Fibroblast of skin of left quadriceps (primary cell): Measurements from ENCODE around the gene SUPT3H.
A peak's percentile ranks its signal among the peaks of the same experiment; 100 is the strongest.

Source experiments
- DNase-seq, 2 experiments: peaks; one replicate each; pipeline ENCODE4 v3.0.0-alpha.2; 2013; ENCODE audit warnings: low read depth in 2 of 2

SUPT3H gene

GRCh38 chr6:44956396-44956795 is 421.3 kb downstream of the SUPT3H start:
- DNase-seq: peak; percentile 45 to 53

GRCh38 chr6:44955145-44955544 is 422.6 kb downstream of the SUPT3H start:
- DNase-seq: no peak

GRCh38 chr6:44954281-44954680 is 423.5 kb downstream of the SUPT3H start:
- no peak for DNase-seq

- DNase-seq: no peak
Observed at GRCh38 chr6:44951253-44951747, 426.4 kb downstream of the SUPT3H start.

- DNase-seq: no peak
Observed at GRCh38 chr6:44949596-44950201, 428.0 kb downstream of the SUPT3H start.

GRCh38 chr6:44943541-44943940 is 434.2 kb downstream of the SUPT3H start:
- no peak for DNase-seq

- DNase-seq: no peak
Observed at GRCh38 chr6:44942798-44943197, 434.9 kb downstream of the SUPT3H start.

- DNase-seq: no peak
Observed at GRCh38 chr6:44942201-44942600, 435.5 kb downstream of the SUPT3H start.

- no peak for DNase-seq
Observed at GRCh38 chr6:44940367-44940766, 437.4 kb downstream of the SUPT3H start.

- no peak for DNase-seq
Observed at GRCh38 chr6:44935693-44936300, 441.9 kb downstream of the SUPT3H start.

GRCh38 chr6:44933108-44933507 is 444.6 kb downstream of the SUPT3H start:
- no peak for DNase-seq

- no peak for DNase-seq
Observed at GRCh38 chr6:44932651-44933091, 445.1 kb downstream of the SUPT3H start.

GRCh38 chr6:44931385-44931784 is 446.3 kb downstream of the SUPT3H start:
- DNase-seq: no peak

GRCh38 chr6:44926556-44926955 is 451.2 kb downstream of the SUPT3H start:
- no peak for DNase-seq

GRCh38 chr6:44925100-44925739 is 452.5 kb downstream of the SUPT3H start:
- no peak for DNase-seq

- no peak for DNase-seq
Observed at GRCh38 chr6:44923444-44923843, 454.3 kb downstream of the SUPT3H start.

GRCh38 chr6:44921798-44922197 is 455.9 kb downstream of the SUPT3H start:
- no peak for DNase-seq

- DNase-seq: no peak
Observed at GRCh38 chr6:44920952-44921491, 456.7 kb downstream of the SUPT3H start.

GRCh38 chr6:44918671-44919296 is 458.9 kb downstream of the SUPT3H start:
- DNase-seq: peak; percentile 71 to 73

- no peak for DNase-seq
Observed at GRCh38 chr6:44917430-44917829, 460.3 kb downstream of the SUPT3H start.

GRCh38 chr6:44915111-44915510 is 462.6 kb downstream of the SUPT3H start:
- DNase-seq: peak; percentile 30 to 38

- no peak for DNase-seq
Observed at GRCh38 chr6:44914141-44914540, 463.6 kb downstream of the SUPT3H start.
